Upper lobe of left lung (tissue), 6 donors: ENCODE data around the gene STX4. TPM values are rescaled to one million over a fixed set of nuclear protein-coding genes. Genes with fewer than 3 reads are reported as not detected.

ENCODE experiments used
- ATAC-seq, 2 donors: fragments of 200-7000 bp; cut with Tn5 transposase; one replicate each; pipeline ENCODE4 v1.9.1; 2022; ENCODE audit warnings: mild to moderate bottlenecking in 2 of 2, moderate library complexity in 2 of 2; ENCODE audit not compliant: low FRiP score in 2 of 2
- DNase-seq, 2 donors: peaks; one replicate each; pipeline ENCODE4 v3.0.0-alpha.2; 2019 to 2020
- H3K27ac ChIP-seq, 4 donors: fragments of 200-600 bp; sonication (generic); one replicate each; pipeline ENCODE4 v1.5.1; 2016 to 2019
- H3K27me3 ChIP-seq, 4 donors: fragments of 200-600 bp; sonication (generic); one replicate each; pipeline ENCODE4 v1.5.1; 2017 to 2019
- H3K36me3 ChIP-seq, 4 donors: fragments of 200-600 bp; sonication (generic); one replicate each; pipeline ENCODE4 v1.5.1; 2016 to 2019
- H3K4me1 ChIP-seq, 4 donors: fragments of 200-600 bp; sonication (generic); one replicate each; pipeline ENCODE4 v1.5.1; 2018 to 2019
- H3K4me3 ChIP-seq, 4 donors: fragments of 200-600 bp; sonication (generic); one replicate each; pipeline ENCODE4 v1.5.1; 2017 to 2019; ENCODE audit warnings: mild to moderate bottlenecking in 2 of 4, moderate library complexity in 1 of 4
- H3K9me3 ChIP-seq, 4 donors: fragments of 200-600 bp; sonication (generic); one replicate each; pipeline ENCODE4 v1.5.1; 2018 to 2019
- CTCF ChIP-seq, 6 experiments: fragments of 450-650 bp in 4 of 6; fragments of 200-600 bp in 2 of 6; sonication (generic) in 2 of 6; IDR thresholded peaks; one replicate each; pipeline ENCODE4 v1.5.1; 2016 to 2019; ENCODE audit warnings: antibody characterized with exemption in 6 of 6
- EP300 ChIP-seq, 4 donors: sonication (generic); formaldehyde crosslinking; IDR thresholded peaks; one replicate each; pipeline ENCODE4 v1.5.1; 2017; ENCODE audit warnings: antibody characterized with exemption in 4 of 4, control low read depth in 2 of 4
- POLR2A ChIP-seq, 4 donors: fragments of 450-650 bp; IDR thresholded peaks; one replicate each; pipeline ENCODE4 v1.5.1; 2016 to 2017; ENCODE audit warnings: antibody characterized with exemption in 4 of 4, mild to moderate bottlenecking in 2 of 4
- POLR2AphosphoS5 ChIP-seq, 2 donors: sonication (generic); formaldehyde crosslinking; IDR thresholded peaks; one replicate each; pipeline ENCODE4 v1.5.1; 2017; ENCODE audit warnings: antibody characterized with exemption in 2 of 2
- WGBS, 2 donors: methylation state at CpG; one replicate each; pipeline ENCODE4 v1.1.5; 2017 to 2018; 5-methylcytosine and 5-hydroxymethylcytosine counted together
- total RNA-seq, 6 donors: library from RNA; depleted of rRNA in 4 of 6; stranded (reverse); fragments of >200 nt in 4 of 6; gene quantifications; one replicate each; pipeline versions ENCODE4 v1.1.0 to v1.2.1, GENCODE V29; 2016 to 2021
- donor health status: DM: no; HTN: no; CAD: no; lungs with moderate emphysema.
- donor health status: DM: no; HTN: yes; CAD: no; lungs with severe emphysema.

The STX4 gene
- total RNA-seq, 6 donors from 2014 or later, result 44.8 to 168 (median 96.3) TPM

- no peak for TF ChIP-seq POLR2A (IDR thresholded peaks at IDR 0.05)
- TF ChIP-seq POLR2AphosphoS5 (IDR thresholded peaks at IDR 0.05), result no peak
- no peak for TF ChIP-seq CTCF (IDR thresholded peaks at IDR 0.05)
- no peak for TF ChIP-seq EP300 (IDR thresholded peaks at IDR 0.05)
- Histone ChIP-seq H3K9me3 (no peaks in the 10 kb centered on the region), H3K4me3 (no peak overlapping the region), H3K27ac (peak overlapping the region in 1 of 4 donors; percentile 61), H3K36me3 (peaks cover 13 to 87% (median 46%) of the 10 kb centered on the region in 4 donors), H3K4me1 (peaks cover 10 to 37% (median 17%) of the 10 kb centered on the region in 4 donors), H3K27me3 (no peaks in the 10 kb centered on the region)
- DNase-seq (peak in 1 of 2 donors; percentile 63), ATAC-seq (no peak)
- 80 to 86% methylated on average over 1 to 10 of the region's 13 CpGs for WGBS, 2 donors
Measured at GRCh38 chr16:31083981-31084380, 50.6 kb downstream of the STX4 start.

GRCh38 chr16:31084584-31085302, 51.4 kb downstream of the STX4 start:
- H3K4me1 ChIP-seq, result peaks cover 10 to 32% (median 17%) of the 10 kb centered on the region in 4 donors
- H3K27me3 ChIP-seq, result no peaks in the 10 kb centered on the region
- peak overlapping the region in 1 of 4 donors; percentile 61 for H3K27ac ChIP-seq
- H3K36me3 ChIP-seq, result peaks cover 13 to 87% (median 40%) of the 10 kb centered on the region in 4 donors
- DNase-seq, result no peak
- H3K9me3 ChIP-seq, result no peaks in the 10 kb centered on the region
- peak in 1 of 2 donors; percentile 3 for ATAC-seq
- WGBS, 2 donors, result 90 to 94% methylated on average over 2 to 10 of the region's 16 CpGs
- TF ChIP-seq POLR2AphosphoS5 (IDR thresholded peaks at IDR 0.05) (no peak), POLR2A (IDR thresholded peaks at IDR 0.05) (no peak), CTCF (IDR thresholded peaks at IDR 0.05) (no peak), EP300 (IDR thresholded peaks at IDR 0.05) (no peak)
- H3K4me3 ChIP-seq, result no peak overlapping the region

GRCh38 chr16:31085411-31085810, 52.1 kb downstream of the STX4 start:
- no peak for ATAC-seq
- no peak for DNase-seq
- H3K9me3 ChIP-seq, result no peaks in the 10 kb centered on the region
- H3K27ac ChIP-seq, result no peak overlapping the region
- 82 to 86% methylated on average over 8 of the region's 8 CpGs for WGBS, 2 donors
- H3K36me3 ChIP-seq, result peaks cover 7 to 85% (median 35%) of the 10 kb centered on the region in 4 donors
- TF ChIP-seq POLR2A (IDR thresholded peaks at IDR 0.05) (no peak), POLR2AphosphoS5 (IDR thresholded peaks at IDR 0.05) (no peak), EP300 (IDR thresholded peaks at IDR 0.05) (no peak), CTCF (IDR thresholded peaks at IDR 0.05) (no peak)
- H3K27me3 ChIP-seq, result no peaks in the 10 kb centered on the region
- H3K4me3 ChIP-seq, result no peak overlapping the region
- H3K4me1 ChIP-seq, result peaks cover 10 to 31% (median 17%) of the 10 kb centered on the region in 4 donors

- Histone ChIP-seq H3K4me3 (no peak overlapping the region), H3K27ac (no peak overlapping the region), H3K4me1 (peaks cover 10 to 24% (median 17%) of the 10 kb centered on the region in 4 donors), H3K36me3 (peaks cover under 1 to 85% (median 35%) of the 10 kb centered on the region in 4 donors), H3K27me3 (no peaks in the 10 kb centered on the region), H3K9me3 (no peaks in the 10 kb centered on the region)
- WGBS, 2 donors, result 88 to 91% methylated on average over 12 to 16 of the region's 18 CpGs
- ATAC-seq (no peak), DNase-seq (no peak)
- no peak for TF ChIP-seq POLR2AphosphoS5 (IDR thresholded peaks at IDR 0.05)
- no peak for TF ChIP-seq EP300 (IDR thresholded peaks at IDR 0.05)
- no peak for TF ChIP-seq POLR2A (IDR thresholded peaks at IDR 0.05)
- no peak for TF ChIP-seq CTCF (IDR thresholded peaks at IDR 0.05)
Measured at GRCh38 chr16:31085873-31086628, 52.7 kb downstream of the STX4 start.
